Measurements from ENCODE around the gene HEXD.
"Not testable (repeated sequence)": the region's sequence is repeated elsewhere in the genome, so short reads cannot be mapped to it uniquely, and the experiment has no call there.

Gene HEXD

GRCh38 chr17:82397449-82398335, 20.5 kb upstream of the HEXD start:
- no peak for FAIRE-seq

DNA sequence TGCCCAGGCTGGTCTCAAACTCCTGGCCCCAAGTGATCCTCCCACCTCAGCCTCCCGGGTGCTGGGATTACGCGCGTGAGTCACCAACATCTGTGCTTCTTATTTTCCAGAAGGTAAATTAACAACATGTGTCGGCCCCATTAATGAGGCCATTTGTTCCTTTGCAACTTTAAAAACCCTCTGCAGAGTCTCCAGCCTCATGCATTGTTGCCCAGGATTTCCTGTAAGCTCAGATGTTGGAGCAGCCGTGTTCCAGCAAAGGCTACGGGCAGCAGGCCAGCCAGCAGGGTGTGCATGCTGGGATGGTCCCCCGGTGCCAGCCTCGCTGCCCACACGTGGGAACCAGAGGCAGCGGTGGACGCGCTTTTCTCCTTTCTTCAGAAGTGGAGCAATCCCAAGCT, 19.1 kb upstream of the HEXD start:
- no peak for FAIRE-seq

- FAIRE-seq = no peak
Measured at GRCh38 chr17:82399601-82400101, 18.5 kb upstream of the HEXD start.

DNA sequence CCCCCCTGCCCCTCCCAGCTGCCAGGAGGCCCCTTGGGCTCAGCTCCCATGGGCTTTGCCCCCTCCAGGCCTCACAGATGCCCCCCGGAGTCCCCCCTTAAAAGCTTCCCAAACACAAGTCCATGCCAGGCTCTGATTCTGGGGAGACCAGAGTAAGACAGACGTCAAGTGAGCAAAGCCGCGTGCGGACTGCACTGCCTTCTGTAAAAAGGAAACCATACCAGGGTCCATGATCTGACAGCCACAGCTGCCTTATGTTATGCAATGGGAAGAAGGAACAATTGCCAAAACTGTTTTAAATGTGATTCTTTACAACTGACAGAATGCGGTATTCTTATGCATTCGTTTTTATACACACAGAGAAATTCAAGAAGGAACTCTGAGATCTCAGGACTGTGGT, 17.9 kb upstream of the HEXD start:
- no peak for FAIRE-seq

GRCh38 chr17:82400830-82401229, 17.3 kb upstream of the HEXD start:
- FAIRE-seq = no peak

DNA sequence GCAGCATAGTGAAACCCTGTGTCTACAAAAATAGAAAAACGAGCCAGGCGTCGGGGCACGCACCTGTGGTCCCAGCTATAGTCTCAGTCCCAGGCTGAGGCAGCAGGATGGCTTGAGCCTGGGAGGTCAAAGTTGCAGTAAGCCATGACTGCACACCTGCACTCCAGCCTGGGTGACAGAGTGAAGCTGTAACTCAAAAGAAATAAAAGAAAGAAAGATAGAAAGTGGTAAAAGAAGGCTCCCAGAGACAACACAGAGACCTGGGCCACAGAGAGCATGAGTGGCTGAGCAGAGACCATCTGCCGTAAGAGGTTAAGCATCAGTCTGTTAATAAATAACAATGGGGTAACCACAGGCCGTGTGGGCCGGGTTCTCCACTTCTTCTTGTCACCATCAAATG, 15.3 kb upstream of the HEXD start:
- no peak for FAIRE-seq

- no peak for FAIRE-seq
Measured at GRCh38 chr17:82403662-82404660, 14.2 kb upstream of the HEXD start.

GRCh38 chr17:82405051-82405450, 13.1 kb upstream of the HEXD start:
- FAIRE-seq = no peak

DNA sequence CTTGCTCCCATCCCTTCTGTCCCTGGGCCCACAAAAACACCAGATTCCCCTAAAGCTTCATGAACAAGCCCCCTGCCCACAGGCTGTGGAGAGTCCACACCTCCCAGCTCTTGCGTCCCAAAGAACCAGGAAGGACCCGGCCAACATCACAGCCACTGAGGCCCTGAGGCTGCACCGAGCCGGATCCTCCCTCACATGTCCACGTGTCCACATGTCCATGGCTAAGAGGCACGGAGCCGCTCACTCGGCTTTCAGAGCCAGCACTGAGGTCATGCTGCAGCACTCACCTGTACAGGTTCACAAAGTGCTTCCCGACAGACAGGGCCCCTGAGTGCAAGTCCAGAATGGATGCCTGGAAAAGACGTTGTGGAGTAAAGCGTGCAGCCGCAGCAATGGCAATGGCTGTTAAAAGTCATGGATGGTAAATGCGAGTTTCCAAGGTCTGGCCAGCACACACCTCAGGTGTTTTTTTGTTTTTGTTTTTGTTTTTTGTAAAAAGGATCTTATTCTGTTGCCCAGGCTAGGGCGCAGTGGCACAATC, 11.9 kb upstream of the HEXD start:
- no peak for FAIRE-seq

DNA sequence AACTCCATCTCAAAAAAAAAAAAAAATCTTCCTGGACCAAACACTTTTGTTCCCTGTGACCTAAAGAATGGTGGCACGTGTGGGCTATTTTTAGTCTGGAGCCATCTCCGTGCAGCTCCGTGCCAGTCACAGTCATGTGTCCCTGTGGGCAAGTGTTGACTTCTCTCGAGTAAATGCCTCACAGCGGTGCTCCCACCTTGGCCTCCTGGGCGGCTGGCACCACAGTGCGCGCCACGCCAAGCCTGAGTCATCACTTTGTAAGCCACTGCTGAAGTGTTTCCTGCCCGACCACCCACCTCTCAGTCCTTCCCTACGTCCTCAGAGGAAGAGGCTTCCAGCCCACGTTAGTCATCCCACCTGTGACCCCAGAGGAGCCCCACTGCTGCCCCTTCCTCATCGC, 10.9 kb upstream of the HEXD start:
- no peak for FAIRE-seq

GRCh38 chr17:82408288-82408937, 9.7 kb upstream of the HEXD start:
- FAIRE-seq = no peak

DNA sequence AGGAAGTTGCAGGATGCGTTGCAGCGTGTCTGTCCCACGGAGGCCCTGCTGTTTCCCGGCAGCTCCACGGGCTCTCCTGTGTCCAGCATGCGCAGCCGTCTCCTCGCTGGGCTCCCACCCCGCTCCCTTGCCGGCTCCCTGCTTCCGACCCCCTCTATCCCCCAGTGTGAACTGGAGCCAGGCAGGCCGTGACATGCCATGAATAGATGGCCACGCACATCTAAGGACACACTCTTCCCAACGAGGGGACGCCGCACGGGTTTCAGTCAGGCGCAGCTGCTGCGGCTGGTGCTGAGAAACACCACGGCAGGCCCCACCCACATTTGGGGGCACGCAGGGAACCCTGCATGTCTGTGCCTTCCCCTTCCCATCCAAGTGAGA, 9.2 kb upstream of the HEXD start:
- FAIRE-seq = no peak

GRCh38 chr17:82410014-82410716, 8.0 kb upstream of the HEXD start:
- no peak for FAIRE-seq

GRCh38 chr17:82411396-82412053, 6.6 kb upstream of the HEXD start:
- no peak for FAIRE-seq

- not testable (repeated sequence) for FAIRE-seq
Measured at GRCh38 chr17:82412081-82412480, 6.1 kb upstream of the HEXD start.

- FAIRE-seq = no peak
Measured at GRCh38 chr17:82412535-82413520, 5.3 kb upstream of the HEXD start.

GRCh38 chr17:82414548-82415281, 3.4 kb upstream of the HEXD start:
- no peak for FAIRE-seq

- FAIRE-seq = no peak
Measured at GRCh38 chr17:82415336-82415735, 2.8 kb upstream of the HEXD start.

GRCh38 chr17:82415786-82416185, 2.4 kb upstream of the HEXD start:
- no peak for FAIRE-seq

Data from islet of Langerhans (tissue), 1 donor.